ENCODE results near the gene DARS2. TPM values are rescaled to one million over a fixed set of nuclear protein-coding genes. Genes with fewer than 3 reads are reported as not detected.
A peak's percentile ranks its signal among the peaks of the same experiment; 100 is the strongest.
"Not testable (repeated sequence)": the region's sequence is repeated elsewhere in the genome, so short reads cannot be mapped to it uniquely, and the experiment has no call there.

DARS2 gene
- total and polyA plus RNA-seq, 10 of the 15 experiments (the other 5 are each of a cell fraction or from before 2014, with no cell fraction given) = 23.9 to 69.7 (median 37.3) TPM

DNA sequence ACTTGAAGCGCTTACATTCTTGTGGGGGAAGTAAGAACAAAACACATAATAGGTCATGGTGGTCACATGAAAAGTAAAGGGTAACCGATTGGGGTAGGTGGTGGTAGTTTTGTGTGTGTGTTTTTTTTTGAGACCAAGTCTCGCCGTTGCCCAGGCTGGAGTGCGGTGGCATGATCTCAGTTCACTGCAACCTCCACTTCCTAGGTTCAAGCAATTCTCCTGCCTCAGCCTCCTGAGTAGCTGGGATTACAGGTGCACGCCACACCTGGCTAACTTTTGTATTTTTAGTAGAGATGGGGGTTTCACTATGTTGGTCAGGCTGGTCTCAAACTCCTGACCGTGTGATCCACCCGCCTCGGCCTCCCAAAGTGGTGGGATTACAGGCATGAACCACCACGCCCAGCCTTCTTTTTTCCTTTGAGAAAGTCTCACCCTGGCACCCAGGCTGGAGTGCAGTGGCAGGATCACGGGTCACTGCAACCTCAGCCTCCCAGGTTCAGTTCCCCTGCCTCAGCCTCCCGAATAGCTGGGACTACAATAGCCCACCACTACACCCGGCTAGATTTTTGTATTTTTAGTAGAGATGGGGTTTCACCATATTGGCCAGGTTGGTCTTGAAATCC, 37.8 kb downstream of the DARS2 start:
- in situ Hi-C loops (cut with MboI) = not testable (repeated sequence)

More for the DNA sequence above, 37.8 kb downstream of the DARS2 start:
- peaks cover 32% of the 10 kb centered on the region for H3K79me2 ChIP-seq (ENCODE audit: control insufficient read depth, insufficient read depth, low read length)
- FAIRE-seq; BruUV-seq (replicated peaks); H2AFZ ChIP-seq (ENCODE audit: control insufficient read depth, low read depth, low read length); H3K9ac ChIP-seq (ENCODE audit: control insufficient read depth, insufficient read depth, low read length); H4K20me1 ChIP-seq (ENCODE audit: control insufficient read depth, insufficient read depth); H3K4me2 ChIP-seq (ENCODE audit: control insufficient read depth, insufficient read depth); H3K9me3 ChIP-seq (replicated peaks; ENCODE audit: control insufficient read depth, insufficient read depth, low read length); H3K27me3 ChIP-seq (replicated peaks in 1 of 2; ENCODE audit: control insufficient read depth in 2 of 2, insufficient read depth in 2 of 2, low read length in 1 of 2); H3K4me1 ChIP-seq (ENCODE audit: control insufficient read depth, insufficient read depth, low read length); H3K4me3 ChIP-seq; DNase-seq (ENCODE audit: low read depth, low spot score): not testable (repeated sequence)
- RAD21 ChIA-PET (ENCODE audit: unreplicated experiment) = interaction anchor here (1.2 kb wide), 1 partner anchor 355 kb away, joined by 3 read pairs; no protein-coding TSS in a partner anchor
- peak; percentile 13 for ATAC-seq
- intact Hi-C loops (cut with micrococcal nuclease; ENCODE audit: unreplicated experiment) = loop anchor here (10.0 kb wide), 2 partner anchors 143 to 353 kb away; no protein-coding TSS in a partner anchor
- POLR2A ChIA-PET = interaction anchor here (0.7 kb wide), 2 partner anchors 12 to 17 kb away, joined by 3 read pairs; no protein-coding TSS in a partner anchor
- peaks cover 4 to 36% of the 10 kb centered on the region in 2 experiments for H3K36me3 ChIP-seq (ENCODE audit: control insufficient read depth in 2 of 2, insufficient read depth in 2 of 2, low read length in 1 of 2)
- CTCF ChIA-PET = interaction anchor here (2.0 to 3.9 kb wide), 2 partner anchors 37 to 432 kb away, joined by 4 to 15 read pairs; no protein-coding TSS in a partner anchor
- TF ChIP-seq RUNX3 (IDR thresholded peaks at IDR 0.05; ENCODE audit: low read length) (peak; percentile 9), POLR2AphosphoS5 (IDR thresholded peaks at IDR 0.05; ENCODE audit: low read length) (peak; percentile 23; the same call in 1 of the 2 replicates), POLR2A (IDR thresholded peaks at IDR 0.05; ENCODE audit: low read depth, low read length) (peak; percentile 56; the same call in 1 of the 2 replicates), NFIC (IDR thresholded peaks at IDR 0.05; ENCODE audit: low read depth, low read length) (0 out of 2 replicates have a peak, but pooled peaks have one; percentile 10), POLR2AphosphoS2 (IDR thresholded peaks at IDR 0.05; ENCODE audit: low read depth, low read length) (peak; percentile 30; the same call in 1 of the 2 replicates)
- TF ChIP-seq, protein P1, sequence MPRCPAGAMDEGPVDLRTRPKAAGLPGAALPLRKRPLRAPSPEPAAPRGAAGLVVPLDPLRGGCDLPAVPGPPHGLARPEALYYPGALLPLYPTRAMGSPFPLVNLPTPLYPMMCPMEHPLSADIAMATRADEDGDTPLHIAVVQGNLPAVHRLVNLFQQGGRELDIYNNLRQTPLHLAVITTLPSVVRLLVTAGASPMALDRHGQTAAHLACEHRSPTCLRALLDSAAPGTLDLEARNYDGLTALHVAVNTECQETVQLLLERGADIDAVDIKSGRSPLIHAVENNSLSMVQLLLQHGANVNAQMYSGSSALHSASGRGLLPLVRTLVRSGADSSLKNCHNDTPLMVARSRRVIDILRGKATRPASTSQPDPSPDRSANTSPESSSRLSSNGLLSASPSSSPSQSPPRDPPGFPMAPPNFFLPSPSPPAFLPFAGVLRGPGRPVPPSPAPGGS (IDR thresholded peaks at IDR 0.05; ENCODE audit: borderline replicate concordance, insufficient read depth, low read depth, low read length, poor library complexity, severe bottlenecking) = peak; percentile 43
- H3K27ac ChIP-seq (ENCODE audit: control insufficient read depth, insufficient read depth) = peak overlapping the region; percentile 25; the same call in 1 of the 2 replicates
- 16% methylated on average over 13 of the region's 13 CpGs for WGBS (ENCODE audit: insufficient coverage, insufficient replicate concordance, low lambda C conversion rate, missing lambda C conversion rate)
- SMC1A ChIA-PET (ENCODE audit: uncharacterized antibody, unreplicated experiment) = interaction anchor here (1.7 to 2.2 kb wide), 2 partner anchors 32 to 1036 kb away, joined by 5 read pairs; no protein-coding TSS in a partner anchor

Measured in GM12878 (cell line).